ENCODE results near the gene KLC3.

KLC3 gene

GRCh38 chr19:45354241-45354842 lies 13.8 kb downstream of the KLC3 start:
- Histone ChIP-seq H3K4me1 (ENCODE audit: insufficient read depth, insufficient read length) (peaks cover 2% of the 10 kb centered on the region), H3K9ac (ENCODE audit: insufficient read length, low read depth) (no peak overlapping the region), H3K4me3 (ENCODE audit: insufficient read length, low read depth) (no peak overlapping the region), H3K36me3 (ENCODE audit: insufficient read depth, insufficient read length, low read length) (peaks cover 90% of the 10 kb centered on the region), H3K9me3 (ENCODE audit: insufficient read depth, low read length) (no peaks in the 10 kb centered on the region), H3K27me3 (ENCODE audit: insufficient read depth, insufficient read length) (no peaks in the 10 kb centered on the region)
- no peak for DNase-seq (ENCODE audit: low read depth, low spot score)
- TF ChIP-seq ZNF274 (IDR thresholded peaks at IDR 0.05; ENCODE audit: low read depth, low read length) (no peak), YY1 (IDR thresholded peaks at IDR 0.05; ENCODE audit: insufficient read depth, insufficient read length) (no peak), SUZ12 (IDR thresholded peaks at IDR 0.05; ENCODE audit: extremely low read depth, insufficient read depth, insufficient read length) (no peak)

- H3K9me3 ChIP-seq (ENCODE audit: insufficient read depth, low read length), result no peaks in the 10 kb centered on the region
- TF ChIP-seq SUZ12 (IDR thresholded peaks at IDR 0.05; ENCODE audit: extremely low read depth, insufficient read depth, insufficient read length) (no peak), YY1 (IDR thresholded peaks at IDR 0.05; ENCODE audit: insufficient read depth, insufficient read length) (no peak), ZNF274 (IDR thresholded peaks at IDR 0.05; ENCODE audit: low read depth, low read length) (no peak)
- H3K4me3 ChIP-seq (ENCODE audit: insufficient read length, low read depth), result no peak overlapping the region
- DNase-seq (ENCODE audit: low read depth, low spot score), result no peak
- no peak overlapping the region for H3K9ac ChIP-seq (ENCODE audit: insufficient read length, low read depth)
- H3K4me1 ChIP-seq (ENCODE audit: insufficient read depth, insufficient read length), result peaks cover 2% of the 10 kb centered on the region
- no peaks in the 10 kb centered on the region for H3K27me3 ChIP-seq (ENCODE audit: insufficient read depth, insufficient read length)
- H3K36me3 ChIP-seq (ENCODE audit: insufficient read depth, insufficient read length, low read length), result peaks cover 87% of the 10 kb centered on the region
These were observed 14.9 kb downstream of the KLC3 start for GRCh38 chr19:45355402-45355801.

GRCh38 chr19:45355910-45356309 lies 15.4 kb downstream of the KLC3 start:
- H3K36me3 ChIP-seq (ENCODE audit: insufficient read depth, insufficient read length, low read length), result peaks cover 82% of the 10 kb centered on the region
- no peak for DNase-seq (ENCODE audit: low read depth, low spot score)
- peaks cover 2% of the 10 kb centered on the region for H3K4me1 ChIP-seq (ENCODE audit: insufficient read depth, insufficient read length)

GRCh38 chr19:45356760-45357444 lies 16.4 kb downstream of the KLC3 start:
- Histone ChIP-seq H3K9ac (ENCODE audit: insufficient read length, low read depth) (no peak overlapping the region), H3K4me3 (ENCODE audit: insufficient read length, low read depth) (no peak overlapping the region), H3K36me3 (ENCODE audit: insufficient read depth, insufficient read length, low read length) (peaks cover 81% of the 10 kb centered on the region), H3K4me1 (ENCODE audit: insufficient read depth, insufficient read length) (peaks cover 2% of the 10 kb centered on the region), H3K9me3 (ENCODE audit: insufficient read depth, low read length) (no peaks in the 10 kb centered on the region), H3K27me3 (ENCODE audit: insufficient read depth, insufficient read length) (no peaks in the 10 kb centered on the region)
- DNase-seq (ENCODE audit: low read depth, low spot score), result no peak
- TF ChIP-seq YY1 (IDR thresholded peaks at IDR 0.05; ENCODE audit: insufficient read depth, insufficient read length) (no peak), SUZ12 (IDR thresholded peaks at IDR 0.05; ENCODE audit: extremely low read depth, insufficient read depth, insufficient read length) (no peak), ZNF274 (IDR thresholded peaks at IDR 0.05; ENCODE audit: low read depth, low read length) (no peak)

More at GRCh38 chr19:45355910-45356309, 15.4 kb downstream of the KLC3 start:
- no peaks in the 10 kb centered on the region for H3K27me3 ChIP-seq (ENCODE audit: insufficient read depth, insufficient read length)
- no peaks in the 10 kb centered on the region for H3K9me3 ChIP-seq (ENCODE audit: insufficient read depth, low read length)
- TF ChIP-seq SUZ12 (IDR thresholded peaks at IDR 0.05; ENCODE audit: extremely low read depth, insufficient read depth, insufficient read length) (no peak), ZNF274 (IDR thresholded peaks at IDR 0.05; ENCODE audit: low read depth, low read length) (no peak), YY1 (IDR thresholded peaks at IDR 0.05; ENCODE audit: insufficient read depth, insufficient read length) (no peak)
- H3K9ac ChIP-seq (ENCODE audit: insufficient read length, low read depth), result no peak overlapping the region
- H3K4me3 ChIP-seq (ENCODE audit: insufficient read length, low read depth), result no peak overlapping the region

- Histone ChIP-seq H3K27me3 (ENCODE audit: insufficient read depth, insufficient read length) (no peaks in the 10 kb centered on the region), H3K36me3 (ENCODE audit: insufficient read depth, insufficient read length, low read length) (peaks cover 81% of the 10 kb centered on the region), H3K9ac (ENCODE audit: insufficient read length, low read depth) (no peak overlapping the region), H3K4me3 (ENCODE audit: insufficient read length, low read depth) (no peak overlapping the region), H3K9me3 (ENCODE audit: insufficient read depth, low read length) (no peaks in the 10 kb centered on the region), H3K4me1 (ENCODE audit: insufficient read depth, insufficient read length) (peaks cover 2% of the 10 kb centered on the region)
- TF ChIP-seq SUZ12 (IDR thresholded peaks at IDR 0.05; ENCODE audit: extremely low read depth, insufficient read depth, insufficient read length), result no peak
- TF ChIP-seq ZNF274 (IDR thresholded peaks at IDR 0.05; ENCODE audit: low read depth, low read length), result no peak
- TF ChIP-seq YY1 (IDR thresholded peaks at IDR 0.05; ENCODE audit: insufficient read depth, insufficient read length), result no peak
- DNase-seq (ENCODE audit: low read depth, low spot score), result no peak
These were observed 16.9 kb downstream of the KLC3 start for GRCh38 chr19:45357445-45357783.

GRCh38 chr19:45358213-45358792 lies 17.8 kb downstream of the KLC3 start:
- Histone ChIP-seq H3K9ac (ENCODE audit: insufficient read length, low read depth) (no peak overlapping the region), H3K27me3 (ENCODE audit: insufficient read depth, insufficient read length) (no peaks in the 10 kb centered on the region), H3K36me3 (ENCODE audit: insufficient read depth, insufficient read length, low read length) (peaks cover 81% of the 10 kb centered on the region), H3K4me1 (ENCODE audit: insufficient read depth, insufficient read length) (peaks cover 2% of the 10 kb centered on the region), H3K4me3 (ENCODE audit: insufficient read length, low read depth) (no peak overlapping the region), H3K9me3 (ENCODE audit: insufficient read depth, low read length) (no peaks in the 10 kb centered on the region)
- DNase-seq (ENCODE audit: low read depth, low spot score), result no peak
- TF ChIP-seq ZNF274 (IDR thresholded peaks at IDR 0.05; ENCODE audit: low read depth, low read length), result no peak
- TF ChIP-seq SUZ12 (IDR thresholded peaks at IDR 0.05; ENCODE audit: extremely low read depth, insufficient read depth, insufficient read length), result no peak
- no peak for TF ChIP-seq YY1 (IDR thresholded peaks at IDR 0.05; ENCODE audit: insufficient read depth, insufficient read length)

GRCh38 chr19:45361608-45362007 lies 21.1 kb downstream of the KLC3 start:
- no peak overlapping the region for H3K9ac ChIP-seq (ENCODE audit: insufficient read length, low read depth)
- H3K36me3 ChIP-seq (ENCODE audit: insufficient read depth, insufficient read length, low read length), result peaks cover 72% of the 10 kb centered on the region
- TF ChIP-seq YY1 (IDR thresholded peaks at IDR 0.05; ENCODE audit: insufficient read depth, insufficient read length) (no peak), ZNF274 (IDR thresholded peaks at IDR 0.05; ENCODE audit: low read depth, low read length) (no peak), SUZ12 (IDR thresholded peaks at IDR 0.05; ENCODE audit: extremely low read depth, insufficient read depth, insufficient read length) (no peak)

More at GRCh38 chr19:45361608-45362007, 21.1 kb downstream of the KLC3 start:
- no peaks in the 10 kb centered on the region for H3K9me3 ChIP-seq (ENCODE audit: insufficient read depth, low read length)
- no peaks in the 10 kb centered on the region for H3K27me3 ChIP-seq (ENCODE audit: insufficient read depth, insufficient read length)
- no peak overlapping the region for H3K4me3 ChIP-seq (ENCODE audit: insufficient read length, low read depth)
- DNase-seq (ENCODE audit: low read depth, low spot score), result no peak
- peaks cover 2% of the 10 kb centered on the region for H3K4me1 ChIP-seq (ENCODE audit: insufficient read depth, insufficient read length)
